GM12878 (cell line): ENCODE results near the gene STPG4. TPM values are rescaled to one million over a fixed set of nuclear protein-coding genes. Genes with fewer than 3 reads are reported as not detected.

Experiments used
- ATF3 ChIP-seq: IDR thresholded peaks from 2 replicates; pipeline ENCODE4 v1.6.1; 2011; ENCODE audit warnings: low read depth, mild to moderate bottlenecking, low read length, moderate library complexity, borderline replicate concordance; ENCODE audit errors: extremely low read depth
- FOXK2 ChIP-seq: fragments of 450-650 bp; IDR thresholded peaks from 2 replicates; pipeline ENCODE4 v1.6.1; 2017; ENCODE audit warnings: mild to moderate bottlenecking, moderate library complexity
- IKZF2 ChIP-seq, 2 experiments: fragments of 450-650 bp; IDR thresholded peaks; 2 replicates each; pipeline ENCODE4 v1.6.1; 2017; ENCODE audit warnings: mild to moderate bottlenecking in 2 of 2, moderate library complexity in 2 of 2
- KLF5 ChIP-seq: fragments of 450-650 bp; IDR thresholded peaks from 2 replicates; pipeline ENCODE4 v1.6.1; 2014; ENCODE audit warnings: mild to moderate bottlenecking; ENCODE audit not compliant: partially characterized antibody
- NBN ChIP-seq: fragments of 450-650 bp; IDR thresholded peaks from 2 replicates; pipeline ENCODE4 v1.6.1; 2016
- RELB ChIP-seq: fragments of 450-650 bp; IDR thresholded peaks from 2 replicates; pipeline ENCODE4 v1.6.1; 2017; ENCODE audit warnings: low read depth, mild to moderate bottlenecking, moderate library complexity
- SMC3 ChIP-seq: IDR thresholded peaks from 2 replicates; pipeline ENCODE4 v1.6.1; 2011; ENCODE audit warnings: low read length, improper control_type of control experiment, borderline replicate concordance
- ZNF592 ChIP-seq: fragments of 450-650 bp; IDR thresholded peaks from 2 replicates; pipeline ENCODE4 v1.6.1; 2017; ENCODE audit warnings: mild to moderate bottlenecking, moderate library complexity
- polyA plus RNA-seq, 11 experiments: library from polyadenylated mRNA; depleted of rRNA in 4 of 11; unstranded in 6 of 11; stranded (reverse) in 5 of 11; fragments of >200 nt; fragmentation: Nextera tagmentation in 4 of 11; fragmentation: Illumina TruSeq in 1 of 11; extraction: Ambion mirVana in 4 of 11; extraction: Trizol in 1 of 11; gene quantifications; 1 replicate in 1 of 11; 2 replicates in 10 of 11; pipeline versions ENCODE4 v1.2.1 to v1.2.3, GENCODE V29; 2011 to 2016; ENCODE audit warnings: inconsistent platforms in 2 of 11, missing spikeins in 2 of 11, low read depth in 1 of 11
- total RNA-seq, 4 experiments: library from RNA; depleted of rRNA in 3 of 4; stranded (reverse); fragments of >200 nt in 3 of 4; fragmentation: Illumina TruSeq in 1 of 4; extraction: Trizol in 1 of 4; gene quantifications; 2 replicates each; pipeline versions ENCODE4 v1.2.1 to v1.2.3, GENCODE V29; 2013 to 2021

STPG4 gene
- total and polyA plus RNA-seq, 10 of the 15 experiments (the other 5 are each of a cell fraction or from before 2014, with no cell fraction given): 0.10 to 0.29 (median 0.19) TPM; not detected in 3

GRCh38 chr2:47046271-47046670 is 108.8 kb downstream of the STPG4 start (continued):
- no peak for TF ChIP-seq ZNF592
- no peak for TF ChIP-seq RELB
- TF ChIP-seq SMC3: no peak
- no peak for TF ChIP-seq IKZF2 (IDR thresholded peaks at IDR 0.05)
- TF ChIP-seq NBN: no peak
- TF ChIP-seq FOXK2: no peak
- TF ChIP-seq ATF3: no peak
- no peak for TF ChIP-seq KLF5
